GM15510 (cell line): ENCODE results near the gene TEF.

Source experiments
- POLR2A ChIP-seq: IDR thresholded peaks from 3 replicates; pipeline ENCODE4 v1.6.1; 2011; ENCODE audit warnings: borderline replicate concordance; ENCODE audit not compliant: insufficient read length; ENCODE audit errors: extremely low read depth

TEF gene

GRCh38 chr22:41347066-41347859 is 34.5 kb upstream of the TEF start:
- no peak for TF ChIP-seq POLR2A

GRCh38 chr22:41348964-41349484 is 32.7 kb upstream of the TEF start:
- no peak for TF ChIP-seq POLR2A

- TF ChIP-seq POLR2A = no peak
These were observed 31.7 kb upstream of the TEF start for GRCh38 chr22:41350087-41350486.

- TF ChIP-seq POLR2A = no peak
These were observed 30.7 kb upstream of the TEF start for GRCh38 chr22:41351011-41351410.

- TF ChIP-seq POLR2A = no peak
These were observed 29.7 kb upstream of the TEF start for GRCh38 chr22:41352058-41352457.

- TF ChIP-seq POLR2A = no peak
These were observed 27.7 kb upstream of the TEF start for GRCh38 chr22:41353862-41354575.

- no peak for TF ChIP-seq POLR2A
These were observed 26.8 kb upstream of the TEF start for GRCh38 chr22:41354979-41355378.

GRCh38 chr22:41355895-41356294 is 25.8 kb upstream of the TEF start:
- no peak for TF ChIP-seq POLR2A

GRCh38 chr22:41356430-41357028 is 25.2 kb upstream of the TEF start:
- no peak for TF ChIP-seq POLR2A

GRCh38 chr22:41357191-41357590 is 24.6 kb upstream of the TEF start:
- no peak for TF ChIP-seq POLR2A

- no peak for TF ChIP-seq POLR2A
These were observed 22.8 kb upstream of the TEF start for GRCh38 chr22:41358927-41359326.

- TF ChIP-seq POLR2A = no peak
These were observed 22.4 kb upstream of the TEF start for GRCh38 chr22:41359376-41359775.

GRCh38 chr22:41360126-41360525 is 21.6 kb upstream of the TEF start:
- no peak for TF ChIP-seq POLR2A

GRCh38 chr22:41361716-41362310 is 19.9 kb upstream of the TEF start:
- no peak for TF ChIP-seq POLR2A

- TF ChIP-seq POLR2A = no peak
These were observed 19.1 kb upstream of the TEF start for GRCh38 chr22:41362615-41363014.
